GM19372 (cell line): Measurements from ENCODE around the gene C2orf76.
"Not testable (repeated sequence)": the region's sequence is repeated elsewhere in the genome, so short reads cannot be mapped to it uniquely, and the experiment has no call there.

ENCODE experiments used
- ATAC-seq: cut with Tn5 transposase; IDR thresholded peaks from one replicate; pipeline ENCODE4 v1.9.1; 2021; ENCODE audit warnings: mild to moderate bottlenecking, low read depth, moderate library complexity; ENCODE audit not compliant: unreplicated experiment

The C2orf76 gene

GRCh38 chr2:119301413-119301812 is 65.2 kb downstream of the C2orf76 start:
- ATAC-seq: no peak

- no peak for ATAC-seq
Measured at GRCh38 chr2:119295688-119296375, 70.8 kb downstream of the C2orf76 start.

- no peak for ATAC-seq
Measured at GRCh38 chr2:119294671-119295070, 72.0 kb downstream of the C2orf76 start.

GRCh38 chr2:119293900-119294299 is 72.7 kb downstream of the C2orf76 start:
- ATAC-seq: no peak

- ATAC-seq: no peak
Measured at GRCh38 chr2:119293254-119293653, 73.4 kb downstream of the C2orf76 start.

GRCh38 chr2:119292226-119292625 is 74.4 kb downstream of the C2orf76 start:
- no peak for ATAC-seq

GRCh38 chr2:119291588-119292167 is 75.0 kb downstream of the C2orf76 start:
- ATAC-seq: no peak

GRCh38 chr2:119290859-119291587 is 75.6 kb downstream of the C2orf76 start:
- ATAC-seq: no peak

- ATAC-seq: no peak
Measured at GRCh38 chr2:119289642-119290041, 77.0 kb downstream of the C2orf76 start.

GRCh38 chr2:119289093-119289492 is 77.5 kb downstream of the C2orf76 start:
- ATAC-seq: no peak

- no peak for ATAC-seq
Measured at GRCh38 chr2:119288576-119288975, 78.1 kb downstream of the C2orf76 start.

- ATAC-seq: no peak
Measured at GRCh38 chr2:119286661-119287060, 80.0 kb downstream of the C2orf76 start.

GRCh38 chr2:119283873-119284331 is 82.7 kb downstream of the C2orf76 start:
- ATAC-seq: no peak

- ATAC-seq: no peak
Measured at GRCh38 chr2:119282996-119283511, 83.6 kb downstream of the C2orf76 start.

GRCh38 chr2:119282146-119282995 is 84.3 kb downstream of the C2orf76 start:
- no peak for ATAC-seq

GRCh38 chr2:119280680-119281079 is 86.0 kb downstream of the C2orf76 start:
- ATAC-seq: no peak

GRCh38 chr2:119279666-119280065 is 87.0 kb downstream of the C2orf76 start:
- ATAC-seq: no peak

GRCh38 chr2:119278946-119279345 is 87.7 kb downstream of the C2orf76 start:
- ATAC-seq: no peak

- ATAC-seq: not testable (repeated sequence)
Measured at GRCh38 chr2:119278385-119278784, 88.2 kb downstream of the C2orf76 start.

- no peak for ATAC-seq
Measured at GRCh38 chr2:119276864-119277263, 89.8 kb downstream of the C2orf76 start.
